Osteoblast (primary cell): ENCODE data around the gene TCF7L2. TPM values are rescaled to one million over a fixed set of nuclear protein-coding genes. Genes with fewer than 3 reads are reported as not detected.
"Not testable (repeated sequence)": the region's sequence is repeated elsewhere in the genome, so short reads cannot be mapped to it uniquely, and the experiment has no call there.

Experiments used
- DNase-seq: peaks from one replicate; pipeline ENCODE4 v3.0.0; 2011; ENCODE audit warnings: low spot score, mixed read lengths; ENCODE audit not compliant: insufficient read length; ENCODE audit errors: missing footprints
- H2AFZ ChIP-seq: 2 replicates; pipeline ENCODE4 v1.6.0; 2011; ENCODE audit warnings: mild to moderate bottlenecking, low read length
- H3K27ac ChIP-seq: 2 replicates; pipeline ENCODE4 v1.5.1; 2011; ENCODE audit warnings: mild to moderate bottlenecking, low read depth, low read length, moderate library complexity
- H3K27me3 ChIP-seq: 2 replicates; pipeline ENCODE4 v1.6.0; 2012; ENCODE audit warnings: mild to moderate bottlenecking, control low read depth, inconsistent platforms, low read length, moderate library complexity; ENCODE audit not compliant: insufficient read depth
- H3K36me3 ChIP-seq: 2 replicates; pipeline ENCODE4 v1.5.1; 2011; ENCODE audit warnings: mild to moderate bottlenecking, low read length, control low read depth, moderate library complexity; ENCODE audit not compliant: insufficient read depth
- H3K4me1 ChIP-seq: 2 replicates; pipeline ENCODE4 v1.5.1; 2011; ENCODE audit warnings: mild to moderate bottlenecking, low read length, control low read depth, moderate library complexity; ENCODE audit not compliant: insufficient read depth
- H3K4me2 ChIP-seq: 2 replicates; pipeline ENCODE4 v1.6.0; 2011; ENCODE audit warnings: mild to moderate bottlenecking, low read length; ENCODE audit not compliant: insufficient read depth
- H3K4me3 ChIP-seq: fragments of 200-600 bp; sonication (generic); 3 replicates; pipeline ENCODE4 v1.5.1; 2012; ENCODE audit warnings: mild to moderate bottlenecking, low read length, inconsistent platforms; ENCODE audit not compliant: insufficient read depth
- H3K79me2 ChIP-seq: 2 replicates; pipeline ENCODE4 v1.6.0; 2012; ENCODE audit warnings: mild to moderate bottlenecking, low read length, control low read depth, inconsistent platforms; ENCODE audit not compliant: insufficient read depth
- H3K9me3 ChIP-seq: 2 replicates; pipeline ENCODE4 v1.5.1; 2011; ENCODE audit warnings: low read depth, low read length, control low read depth
- H4K20me1 ChIP-seq: 2 replicates; pipeline ENCODE4 v1.6.0; 2012; ENCODE audit warnings: mild to moderate bottlenecking, low read length, control low read depth; ENCODE audit not compliant: insufficient read depth
- total RNA-seq: library from RNA; depleted of rRNA; stranded (reverse); fragments of >200 nt; gene quantifications from 2 replicates; pipeline ENCODE4 v1.2.3, GENCODE V29; 2012
- TF ChIP-seq, protein P1 (sequence below): IDR thresholded peaks from 2 replicates; pipeline ENCODE4 v1.5.1; 2011; ENCODE audit warnings: mild to moderate bottlenecking, low read depth, low read length, moderate library complexity; ENCODE audit errors: extremely low read depth

The TCF7L2 gene
- total RNA-seq, 1 donor: 9.0 TPM

DNA sequence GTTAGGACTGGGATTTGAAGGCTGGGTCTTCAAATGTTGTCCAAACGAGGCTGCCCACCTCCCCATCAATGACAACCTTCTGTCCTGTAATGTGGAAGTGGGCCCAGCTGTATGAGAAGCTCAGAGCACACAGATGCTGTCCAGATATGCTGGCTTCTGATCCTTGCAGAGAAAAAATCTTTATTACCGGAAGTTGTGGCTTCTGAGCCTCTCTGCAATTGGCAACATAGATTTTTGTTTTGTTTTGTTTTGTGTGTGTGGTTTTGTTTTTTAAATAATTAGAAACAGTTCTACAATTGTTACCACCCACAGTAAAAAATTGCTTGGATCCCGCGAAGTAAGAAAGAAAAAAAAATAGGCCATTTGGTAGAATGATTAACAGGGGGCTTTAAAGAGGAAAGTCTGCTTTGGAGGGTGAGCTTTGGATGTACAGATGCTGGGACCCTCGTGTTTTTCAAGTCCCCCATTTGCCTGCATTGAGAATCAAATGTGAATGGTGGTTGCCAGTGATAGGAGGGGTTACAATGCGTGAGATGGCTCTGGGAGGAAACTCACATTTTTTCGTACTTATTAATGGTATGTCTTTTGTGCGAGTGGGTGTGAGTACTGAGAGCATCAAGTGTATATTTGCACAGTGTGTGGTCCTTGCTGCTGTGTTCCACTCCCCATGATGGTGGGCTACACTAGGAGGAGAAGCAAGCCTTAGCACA, 153.2 kb downstream of the TCF7L2 start:
- H3K4me2 ChIP-seq: peak overlapping the region; percentile 47
- no peaks in the 10 kb centered on the region for H3K9me3 ChIP-seq
- no peaks in the 10 kb centered on the region for H4K20me1 ChIP-seq
- peaks cover 3% of the 10 kb centered on the region for H3K79me2 ChIP-seq
- TF ChIP-seq, protein P1, sequence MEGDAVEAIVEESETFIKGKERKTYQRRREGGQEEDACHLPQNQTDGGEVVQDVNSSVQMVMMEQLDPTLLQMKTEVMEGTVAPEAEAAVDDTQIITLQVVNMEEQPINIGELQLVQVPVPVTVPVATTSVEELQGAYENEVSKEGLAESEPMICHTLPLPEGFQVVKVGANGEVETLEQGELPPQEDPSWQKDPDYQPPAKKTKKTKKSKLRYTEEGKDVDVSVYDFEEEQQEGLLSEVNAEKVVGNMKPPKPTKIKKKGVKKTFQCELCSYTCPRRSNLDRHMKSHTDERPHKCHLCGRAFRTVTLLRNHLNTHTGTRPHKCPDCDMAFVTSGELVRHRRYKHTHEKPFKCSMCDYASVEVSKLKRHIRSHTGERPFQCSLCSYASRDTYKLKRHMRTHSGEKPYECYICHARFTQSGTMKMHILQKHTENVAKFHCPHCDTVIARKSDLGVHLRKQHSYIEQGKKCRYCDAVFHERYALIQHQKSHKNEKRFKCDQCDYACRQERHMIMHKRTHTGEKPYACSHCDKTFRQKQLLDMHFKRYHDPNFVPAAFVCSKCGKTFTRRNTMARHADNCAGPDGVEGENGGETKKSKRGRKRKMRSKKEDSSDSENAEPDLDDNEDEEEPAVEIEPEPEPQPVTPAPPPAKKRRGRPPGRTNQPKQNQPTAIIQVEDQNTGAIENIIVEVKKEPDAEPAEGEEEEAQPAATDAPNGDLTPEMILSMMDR: no peak
- peak overlapping the region; percentile 57 for H3K27ac ChIP-seq
- DNase-seq: no peak
- H3K27me3 ChIP-seq: no peaks in the 10 kb centered on the region
- no peak overlapping the region for H2AFZ ChIP-seq
- no peak overlapping the region for H3K4me3 ChIP-seq
- no peaks in the 10 kb centered on the region for H3K36me3 ChIP-seq
- H3K4me1 ChIP-seq: peaks cover 24% of the 10 kb centered on the region

- TF ChIP-seq, protein P1: no peak
- H3K27me3 ChIP-seq: no peaks in the 10 kb centered on the region
- peaks cover 24% of the 10 kb centered on the region for H3K4me1 ChIP-seq
- H4K20me1 ChIP-seq: peaks cover 6% of the 10 kb centered on the region
- H3K9me3 ChIP-seq: no peaks in the 10 kb centered on the region
- H3K79me2 ChIP-seq: peaks cover 6% of the 10 kb centered on the region
- H3K36me3 ChIP-seq: no peaks in the 10 kb centered on the region
- peak overlapping the region; percentile 47 for H3K4me2 ChIP-seq
- H2AFZ ChIP-seq: no peak overlapping the region
- H3K4me3 ChIP-seq: no peak overlapping the region
- peak overlapping the region; percentile 23 for H3K27ac ChIP-seq
- DNase-seq: peak; percentile 69
Measured at GRCh38 chr10:113104047-113104446, 154.0 kb downstream of the TCF7L2 start.

DNA sequence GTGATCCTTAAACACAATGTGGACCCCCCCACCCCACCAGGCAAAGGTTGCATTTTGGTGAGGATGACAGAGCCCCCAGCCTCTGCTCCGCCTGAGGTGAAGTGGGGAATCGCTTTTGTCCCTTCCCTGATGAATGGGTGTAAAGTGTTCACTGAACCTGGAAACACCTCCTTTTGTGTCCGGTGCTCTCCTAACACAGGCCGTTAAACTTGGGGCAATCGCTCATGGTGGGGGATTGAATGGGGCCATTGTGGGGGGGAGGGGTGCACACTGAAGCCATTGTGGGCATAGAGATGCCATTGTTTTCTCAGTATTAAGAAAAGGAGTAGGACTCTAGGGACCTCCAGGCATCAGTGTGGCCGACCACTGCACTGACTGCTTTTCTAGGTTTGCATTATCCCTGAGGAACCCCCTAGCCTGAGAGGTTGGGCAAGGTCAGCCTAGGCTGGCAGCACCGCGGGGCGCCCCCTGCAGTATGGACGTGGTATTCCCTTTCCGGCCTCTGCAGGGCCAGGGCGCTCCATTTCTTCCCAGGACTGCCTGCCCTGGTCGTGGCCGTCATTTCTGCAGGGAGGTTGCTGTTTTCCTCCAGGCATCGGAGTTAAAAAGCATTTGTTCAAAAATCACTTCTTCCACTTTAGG, 158.3 kb downstream of the TCF7L2 start:
- Histone ChIP-seq H3K79me2 (peaks cover 8% of the 10 kb centered on the region), H3K4me1 (peaks cover 16% of the 10 kb centered on the region)
- TF ChIP-seq, protein P1: peak; percentile 50

GRCh38 chr10:113108948-113109347, 158.9 kb downstream of the TCF7L2 start:
- Histone ChIP-seq H3K27ac (no peak overlapping the region), H3K79me2 (peaks cover 7% of the 10 kb centered on the region), H3K4me1 (peaks cover 10% of the 10 kb centered on the region), H4K20me1 (peaks cover 7% of the 10 kb centered on the region), H2AFZ (no peak overlapping the region), H3K4me3 (no peak overlapping the region), H3K9me3 (no peaks in the 10 kb centered on the region), H3K4me2 (no peak overlapping the region), H3K27me3 (no peaks in the 10 kb centered on the region), H3K36me3 (no peaks in the 10 kb centered on the region)
- no peak for DNase-seq
- TF ChIP-seq, protein P1: no peak

More for the DNA sequence above, 158.3 kb downstream of the TCF7L2 start:
- peaks cover 7% of the 10 kb centered on the region for H4K20me1 ChIP-seq
- no peaks in the 10 kb centered on the region for H3K27me3 ChIP-seq
- H3K4me2 ChIP-seq: no peak overlapping the region
- no peak overlapping the region for H3K4me3 ChIP-seq
- DNase-seq: no peak
- no peak overlapping the region for H2AFZ ChIP-seq
- H3K36me3 ChIP-seq: no peaks in the 10 kb centered on the region
- no peaks in the 10 kb centered on the region for H3K9me3 ChIP-seq
- H3K27ac ChIP-seq: no peak overlapping the region

DNA sequence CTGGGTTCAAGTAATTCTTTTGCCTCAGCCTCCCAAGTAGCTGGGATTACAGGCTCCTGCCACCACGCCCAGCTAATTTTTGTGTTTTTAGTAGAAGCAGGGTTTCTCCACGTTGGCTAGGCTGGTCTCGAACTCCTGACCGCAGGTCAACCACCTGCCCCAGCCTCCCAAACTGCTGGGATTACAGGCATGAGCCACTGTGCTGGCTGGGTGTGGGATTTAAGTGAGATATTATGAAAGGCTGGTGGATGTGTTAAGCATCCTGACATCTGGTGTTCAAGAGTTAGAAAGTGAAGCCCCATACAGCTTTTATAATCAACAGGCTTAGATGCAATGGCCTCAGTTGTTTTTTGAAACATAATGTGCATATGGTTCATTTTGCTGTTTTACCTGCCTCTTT, 159.4 kb downstream of the TCF7L2 start:
- H3K27me3 ChIP-seq, H4K20me1 ChIP-seq, H3K36me3 ChIP-seq, H3K4me2 ChIP-seq, H3K79me2 ChIP-seq, H3K27ac ChIP-seq, H3K9me3 ChIP-seq, DNase-seq, H2AFZ ChIP-seq, H3K4me3 ChIP-seq, H3K4me1 ChIP-seq: not testable (repeated sequence)
